ENCODE results near the gene CPA5. TPM values are rescaled to one million over a fixed set of nuclear protein-coding genes. Genes with fewer than 3 reads are reported as not detected.

CPA5 gene
- total and polyA plus RNA-seq, 2 experiments from 2014 or later: not detected

- Histone ChIP-seq H3K27ac (ENCODE audit: low read depth) (no peak overlapping the region), H2AFZ (no peak overlapping the region), H4K20me1 (replicated peaks; ENCODE audit: insufficient read depth) (no peaks in the 10 kb centered on the region), H3F3A (replicated peaks; ENCODE audit: low read depth) (no peaks in the 10 kb centered on the region), H3K27me3 (ENCODE audit: insufficient read depth) (no peaks in the 10 kb centered on the region), H3K4me1 (ENCODE audit: insufficient read depth) (peaks cover 18% of the 10 kb centered on the region), H3K9me2 (ENCODE audit: insufficient read depth) (0 out of 2 replicates have a peak, but pooled peaks cover 4% of the 10 kb centered on the region), H3K79me2 (replicated peaks; ENCODE audit: insufficient read depth) (no peaks in the 10 kb centered on the region), H3K4me2 (no peak overlapping the region), H3K4me3 (no peak overlapping the region), H3K36me3 (ENCODE audit: insufficient read depth) (no peaks in the 10 kb centered on the region)
- TF ChIP-seq JUNB (IDR thresholded peaks at IDR 0.05; ENCODE audit: unreplicated experiment): no peak
- no peak for TF ChIP-seq NANOG (IDR thresholded peaks at IDR 0.05; ENCODE audit: borderline replicate concordance)
- TF ChIP-seq REST (IDR thresholded peaks at IDR 0.05; ENCODE audit: unreplicated experiment): no peak
- no peak for TF ChIP-seq EZH2phosphoT487 (IDR thresholded peaks at IDR 0.05; ENCODE audit: unreplicated experiment)
- no peak for TF ChIP-seq CREB1 (CRISPR knock-in tag; IDR thresholded peaks at IDR 0.05; ENCODE audit: low read depth)
- TF ChIP-seq ZNF114 (CRISPR knock-in tag; IDR thresholded peaks at IDR 0.05): no peak
- no peak for TF ChIP-seq STAT1 (IDR thresholded peaks at IDR 0.05; ENCODE audit: unreplicated experiment)
- TF ChIP-seq ZNF462 (CRISPR knock-in tag; IDR thresholded peaks at IDR 0.05): no peak
- TF ChIP-seq POLR2AphosphoS5 (IDR thresholded peaks at IDR 0.05; ENCODE audit: low read depth): no peak
- TF ChIP-seq ETS1 (IDR thresholded peaks at IDR 0.05): no peak
- TF ChIP-seq CTCF (conservative IDR thresholded peaks at IDR 0.05; ENCODE audit: low read depth in 2 of 2): no peak
- no peak for TF ChIP-seq ZNF331 (CRISPR knock-in tag; IDR thresholded peaks at IDR 0.05; ENCODE audit: low read depth)
- Mint-ChIP-seq H3K27ac (peak overlapping the region; percentile 65; the same call in 1 of the 2 replicates), H3K4me1 (peaks cover 22% of the 10 kb centered on the region), H3K36me3 (ENCODE audit: low read depth) (peaks cover 19% of the 10 kb centered on the region), H3K9me3 (no peaks in the 10 kb centered on the region; the same call in 2 of the 3 replicates), H3K27me3 (ENCODE audit: insufficient read depth, low read depth, poor library complexity) (peaks cover 2% of the 10 kb centered on the region), H3K4me3 (no peak overlapping the region)
- no peak for ATAC-seq
- DNase-seq (ENCODE audit: low spot score): no peak
Measured at GRCh38 chr7:130400120-130400572, 55.5 kb downstream of the CPA5 start.

Data from GM23338 (cell line).